GM12878 (cell line): ENCODE data around the gene OLIG2. TPM values are rescaled to one million over a fixed set of nuclear protein-coding genes. Genes with fewer than 3 reads are reported as not detected.

Experiments
- ATAC-seq: fragments of 200-7000 bp; cut with Tn5 transposase; 3 replicates; pipeline ENCODE4 v1.9.1; 2020; ENCODE audit warnings: mild to moderate bottlenecking, moderate library complexity
- BruUV-seq: library from RNA; stranded (reverse); fragments of 400-500 nt; replicated peaks from 2 replicates; lab custom pipeline; 2021; lab: Mats Ljungman, UMichigan
- CTCF ChIA-PET: fragments of 300-600 bp; sonication (Branson Sonifier 250); formaldehyde crosslinking; extraction: SDS; loops from one replicate; lab custom pipeline; 2021; ENCODE audit warnings: inconsistent platforms; lab: Yijun Ruan, JAX
- POLR2A ChIA-PET: fragments of 350-600 bp; formaldehyde crosslinking; extraction: SDS; loops from one replicate; lab custom pipeline; 2021; ENCODE audit warnings: inconsistent platforms; lab: Charles Lee
- RAD21 ChIA-PET: fragments of 300-600 bp; sonication (Branson Sonifier 250); formaldehyde crosslinking; loops from one replicate; lab custom pipeline; 2023; ENCODE audit warnings: antibody characterized with exemption; ENCODE audit not compliant: unreplicated experiment; lab: Charles Lee
- SMC1A ChIA-PET: fragments of 300-600 bp; sonication (Branson Sonifier 250); formaldehyde crosslinking; loops from one replicate; lab custom pipeline; 2023; ENCODE audit not compliant: unreplicated experiment, uncharacterized antibody; lab: Charles Lee
- DNase-seq: peaks from one replicate; pipeline ENCODE4 v3.0.0-alpha.2; 2011; ENCODE audit warnings: low read depth, low spot score
- FAIRE-seq: peaks from 3 replicates; lab custom pipeline; 2011; peaks lifted over from hg19 to GRCh38; lab: Jason Lieb, UNC
- H2AFZ ChIP-seq: 2 replicates; pipeline ENCODE4 v1.6.0; 2011; ENCODE audit warnings: low read depth, low read length, control low read depth; ENCODE audit not compliant: control insufficient read depth
- H3K27ac ChIP-seq: 2 replicates; pipeline ENCODE4 v1.5.1; 2011; ENCODE audit warnings: control low read depth; ENCODE audit not compliant: control insufficient read depth, insufficient read depth
- H3K27me3 ChIP-seq, 2 experiments: replicated peaks in 1 of 2; 2 replicates each; pipeline versions ENCODE4 v1.6.0 to v1.6.1; 2011; ENCODE audit warnings: low read length in 1 of 2; ENCODE audit not compliant: control insufficient read depth in 2 of 2, insufficient read depth in 2 of 2
- H3K36me3 ChIP-seq, 2 experiments: 2 replicates each; pipeline ENCODE4 v1.5.1; 2011; ENCODE audit warnings: low read length in 1 of 2; ENCODE audit not compliant: control insufficient read depth in 2 of 2, insufficient read depth in 2 of 2
- H3K4me1 ChIP-seq: 2 replicates; pipeline ENCODE4 v1.6.1; 2011; ENCODE audit warnings: mild to moderate bottlenecking, low read length, moderate library complexity, mixed read lengths; ENCODE audit not compliant: control insufficient read depth, insufficient read depth
- H3K4me2 ChIP-seq: 2 replicates; pipeline ENCODE4 v1.6.0; 2011; ENCODE audit warnings: control low read depth; ENCODE audit not compliant: control insufficient read depth, insufficient read depth
- H3K4me3 ChIP-seq: fragments of 200-600 bp; sonication (generic); 2 replicates; pipeline ENCODE4 v1.5.1; 2016
- H3K79me2 ChIP-seq: 2 replicates; pipeline ENCODE4 v1.6.0; 2011; ENCODE audit warnings: low read length; ENCODE audit not compliant: control insufficient read depth, insufficient read depth
- H3K9ac ChIP-seq: 2 replicates; pipeline ENCODE4 v1.8.0; 2011; ENCODE audit warnings: low read length, control low read depth, mixed read lengths; ENCODE audit not compliant: control insufficient read depth, insufficient read depth
- H3K9me3 ChIP-seq: replicated peaks from 3 replicates; pipeline ENCODE4 v1.5.1; 2011; ENCODE audit warnings: mild to moderate bottlenecking, low read length; ENCODE audit not compliant: control insufficient read depth, insufficient read depth
- H4K20me1 ChIP-seq: 2 replicates; pipeline ENCODE4 v1.6.0; 2011; ENCODE audit not compliant: control insufficient read depth, insufficient read depth
- HDAC2 ChIP-seq: fragments of 200-600 bp; sonication (generic); IDR thresholded peaks from 2 replicates; pipeline ENCODE4 v1.6.1; 2017
- IKZF2 ChIP-seq, 2 experiments: fragments of 450-650 bp; IDR thresholded peaks; 2 replicates each; pipeline ENCODE4 v1.6.1; 2017; ENCODE audit warnings: mild to moderate bottlenecking in 2 of 2, moderate library complexity in 2 of 2
- KDM1A ChIP-seq: fragments of 200-600 bp; sonication (generic); IDR thresholded peaks from 2 replicates; pipeline ENCODE4 v1.6.1; 2016; ENCODE audit warnings: borderline replicate concordance
- NBN ChIP-seq: fragments of 450-650 bp; IDR thresholded peaks from 2 replicates; pipeline ENCODE4 v1.6.1; 2016
- NR2C1 ChIP-seq: fragments of 450-650 bp; IDR thresholded peaks from 2 replicates; pipeline ENCODE4 v1.6.1; 2017; ENCODE audit warnings: antibody characterized with exemption, mild to moderate bottlenecking, moderate library complexity
- NRF1 ChIP-seq: conservative IDR thresholded peaks from 2 replicates; pipeline ENCODE4 v1.6.1; 2011; ENCODE audit warnings: mild to moderate bottlenecking, low read depth, low read length, improper control_type of control experiment
- RB1 ChIP-seq: fragments of 450-650 bp; formaldehyde crosslinking; IDR thresholded peaks from 2 replicates; pipeline ENCODE4 v1.6.1; 2017; ENCODE audit warnings: mild to moderate bottlenecking, borderline replicate concordance
- RCOR1 ChIP-seq: conservative IDR thresholded peaks from 2 replicates; pipeline ENCODE4 v1.6.1; 2012; ENCODE audit warnings: low read depth, low read length, improper control_type of control experiment
- SIX5 ChIP-seq: IDR thresholded peaks from 2 replicates; pipeline ENCODE4 v1.6.1; 2011; ENCODE audit warnings: mild to moderate bottlenecking, low read depth, low read length, moderate library complexity; ENCODE audit not compliant: severe bottlenecking
- SKIL ChIP-seq: fragments of 450-650 bp; IDR thresholded peaks from 2 replicates; pipeline ENCODE4 v1.6.1; 2017; ENCODE audit warnings: mild to moderate bottlenecking, low read depth, inconsistent platforms; ENCODE audit not compliant: poor library complexity, severe bottlenecking
- SREBF2 ChIP-seq: IDR thresholded peaks from 2 replicates; pipeline ENCODE4 v1.6.1; 2012; ENCODE audit warnings: mild to moderate bottlenecking, low read length
- ZBED1 ChIP-seq: IDR thresholded peaks from 2 replicates; pipeline ENCODE4 v1.6.1; 2016; ENCODE audit warnings: borderline replicate concordance
- WGBS: methylation state at CpG from one replicate; pipeline ENCODE4 v1.1.6; 2016; ENCODE audit warnings: low lambda C conversion rate; ENCODE audit not compliant: insufficient replicate concordance, insufficient coverage; ENCODE audit errors: missing lambda C conversion rate; 5-methylcytosine and 5-hydroxymethylcytosine counted together
- in situ Hi-C: fragments of 300-500 bp; cut with MboI; formaldehyde crosslinking; loops from 9 replicates; pipeline ENCODE4 v1.14.3; 2018; ENCODE audit warnings: mixed read lengths
- intact Hi-C: fragments of 100-400 bp; cut with micrococcal nuclease; formaldehyde crosslinking; loops from one replicate; pipeline ENCODE4 v1.14.2; 2022; ENCODE audit not compliant: unreplicated experiment
- polyA plus RNA-seq, 11 experiments: library from polyadenylated mRNA; depleted of rRNA in 4 of 11; unstranded in 6 of 11; stranded (reverse) in 5 of 11; fragments of >200 nt; fragmentation: Nextera tagmentation in 4 of 11; fragmentation: Illumina TruSeq in 1 of 11; extraction: Ambion mirVana in 4 of 11; extraction: Trizol in 1 of 11; gene quantifications; 1 replicate in 1 of 11; 2 replicates in 10 of 11; pipeline versions ENCODE4 v1.2.1 to v1.2.3, GENCODE V29; 2011 to 2016; ENCODE audit warnings: inconsistent platforms in 2 of 11, missing spikeins in 2 of 11, low read depth in 1 of 11
- total RNA-seq, 4 experiments: library from RNA; depleted of rRNA in 3 of 4; stranded (reverse); fragments of >200 nt in 3 of 4; fragmentation: Illumina TruSeq in 1 of 4; extraction: Trizol in 1 of 4; gene quantifications; 2 replicates each; pipeline versions ENCODE4 v1.2.1 to v1.2.3, GENCODE V29; 2013 to 2021
- TF ChIP-seq, protein P1 (sequence below): fragments of 450-650 bp; IDR thresholded peaks from 2 replicates; pipeline ENCODE4 v1.6.1; 2014; ENCODE audit warnings: mild to moderate bottlenecking
- TF ChIP-seq, protein P2 (sequence below): IDR thresholded peaks from 2 replicates; pipeline ENCODE4 v1.6.1; 2012; ENCODE audit warnings: improper control_type of control experiment, low read depth, low read length; ENCODE audit not compliant: insufficient replicate concordance

The OLIG2 gene
- total and polyA plus RNA-seq, 10 of the 15 experiments (the other 5 are each of a cell fraction or from before 2014, with no cell fraction given) = not detected

GRCh38 chr21:33031152-33031911, 5.6 kb downstream of the OLIG2 start:
- Histone ChIP-seq H3K9me3 (no peaks in the 10 kb centered on the region; the same call in 2 of the 3 replicates), H2AFZ (no peak overlapping the region), H3K4me3 (no peak overlapping the region), H3K4me2 (no peak overlapping the region), H3K27me3 (peaks cover 12 to 19% of the 10 kb centered on the region in 2 experiments; a peak in 3 of 4 replicates), H3K4me1 (no peaks in the 10 kb centered on the region), H4K20me1 (no peaks in the 10 kb centered on the region), H3K79me2 (no peaks in the 10 kb centered on the region), H3K27ac (no peak overlapping the region), H3K36me3 (no peaks in the 10 kb centered on the region), H3K9ac (no peak overlapping the region)
- ATAC-seq = no peak
- 23% methylated on average over 10 of the region's 10 CpGs for WGBS
- intact Hi-C loops (no loop called here), in situ Hi-C loops (no loop called here)
- DNase-seq = no peak
- no TSS peak for BruUV-seq
- POLR2A ChIA-PET = no interaction called here
- SMC1A ChIA-PET = no interaction called here
- no peak for FAIRE-seq
- RAD21 ChIA-PET = no interaction called here
- CTCF ChIA-PET = interaction anchor here (0.6 to 1.2 kb wide), 2 partner anchors 37 to 96 kb away, joined by 3 read pairs; no protein-coding TSS in a partner anchor
- TF ChIP-seq RB1 (no peak), IKZF2 (IDR thresholded peaks at IDR 0.05) (no peak), SKIL (no peak), ZBED1 (no peak), NR2C1 (no peak), SREBF2 (no peak), SIX5 (no peak), NRF1 (no peak), NBN (no peak), RCOR1 (no peak), HDAC2 (no peak), KDM1A (no peak)
- TF ChIP-seq, protein P1, sequence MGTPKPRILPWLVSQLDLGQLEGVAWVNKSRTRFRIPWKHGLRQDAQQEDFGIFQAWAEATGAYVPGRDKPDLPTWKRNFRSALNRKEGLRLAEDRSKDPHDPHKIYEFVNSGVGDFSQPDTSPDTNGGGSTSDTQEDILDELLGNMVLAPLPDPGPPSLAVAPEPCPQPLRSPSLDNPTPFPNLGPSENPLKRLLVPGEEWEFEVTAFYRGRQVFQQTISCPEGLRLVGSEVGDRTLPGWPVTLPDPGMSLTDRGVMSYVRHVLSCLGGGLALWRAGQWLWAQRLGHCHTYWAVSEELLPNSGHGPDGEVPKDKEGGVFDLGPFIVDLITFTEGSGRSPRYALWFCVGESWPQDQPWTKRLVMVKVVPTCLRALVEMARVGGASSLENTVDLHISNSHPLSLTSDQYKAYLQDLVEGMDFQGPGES = no peak
- TF ChIP-seq, protein P2, sequence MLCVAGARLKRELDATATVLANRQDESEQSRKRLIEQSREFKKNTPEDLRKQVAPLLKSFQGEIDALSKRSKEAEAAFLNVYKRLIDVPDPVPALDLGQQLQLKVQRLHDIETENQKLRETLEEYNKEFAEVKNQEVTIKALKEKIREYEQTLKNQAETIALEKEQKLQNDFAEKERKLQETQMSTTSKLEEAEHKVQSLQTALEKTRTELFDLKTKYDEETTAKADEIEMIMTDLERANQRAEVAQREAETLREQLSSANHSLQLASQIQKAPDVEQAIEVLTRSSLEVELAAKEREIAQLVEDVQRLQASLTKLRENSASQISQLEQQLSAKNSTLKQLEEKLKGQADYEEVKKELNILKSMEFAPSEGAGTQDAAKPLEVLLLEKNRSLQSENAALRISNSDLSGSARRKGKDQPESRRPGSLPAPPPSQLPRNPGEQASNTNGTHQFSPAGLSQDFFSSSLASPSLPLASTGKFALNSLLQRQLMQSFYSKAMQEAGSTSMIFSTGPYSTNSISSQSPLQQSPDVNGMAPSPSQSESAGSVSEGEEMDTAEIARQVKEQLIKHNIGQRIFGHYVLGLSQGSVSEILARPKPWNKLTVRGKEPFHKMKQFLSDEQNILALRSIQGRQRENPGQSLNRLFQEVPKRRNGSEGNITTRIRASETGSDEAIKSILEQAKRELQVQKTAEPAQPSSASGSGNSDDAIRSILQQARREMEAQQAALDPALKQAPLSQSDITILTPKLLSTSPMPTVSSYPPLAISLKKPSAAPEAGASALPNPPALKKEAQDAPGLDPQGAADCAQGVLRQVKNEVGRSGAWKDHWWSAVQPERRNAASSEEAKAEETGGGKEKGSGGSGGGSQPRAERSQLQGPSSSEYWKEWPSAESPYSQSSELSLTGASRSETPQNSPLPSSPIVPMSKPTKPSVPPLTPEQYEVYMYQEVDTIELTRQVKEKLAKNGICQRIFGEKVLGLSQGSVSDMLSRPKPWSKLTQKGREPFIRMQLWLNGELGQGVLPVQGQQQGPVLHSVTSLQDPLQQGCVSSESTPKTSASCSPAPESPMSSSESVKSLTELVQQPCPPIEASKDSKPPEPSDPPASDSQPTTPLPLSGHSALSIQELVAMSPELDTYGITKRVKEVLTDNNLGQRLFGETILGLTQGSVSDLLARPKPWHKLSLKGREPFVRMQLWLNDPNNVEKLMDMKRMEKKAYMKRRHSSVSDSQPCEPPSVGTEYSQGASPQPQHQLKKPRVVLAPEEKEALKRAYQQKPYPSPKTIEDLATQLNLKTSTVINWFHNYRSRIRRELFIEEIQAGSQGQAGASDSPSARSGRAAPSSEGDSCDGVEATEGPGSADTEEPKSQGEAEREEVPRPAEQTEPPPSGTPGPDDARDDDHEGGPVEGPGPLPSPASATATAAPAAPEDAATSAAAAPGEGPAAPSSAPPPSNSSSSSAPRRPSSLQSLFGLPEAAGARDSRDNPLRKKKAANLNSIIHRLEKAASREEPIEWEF = no peak
